ENCODE results near the gene TSN.

TSN gene

GRCh38 chr2:121705958-121706357, 49.5 kb upstream of the TSN start (continued):
- TF ChIP-seq SP3 (tag by site-specific recombination; IDR thresholded peaks at IDR 0.05), result no peak
- TF ChIP-seq ZBTB11 (tag by site-specific recombination; conservative IDR thresholded peaks at IDR 0.05; ENCODE audit: low read depth), result no peak

GRCh38 chr2:121707344-121707919, 48.0 kb upstream of the TSN start:
- Histone ChIP-seq H3K4me3 (ENCODE audit: low read depth, low read length) (no peak overlapping the region), H3K27ac (ENCODE audit: extremely low read depth, low read depth, low read length) (no peak overlapping the region), H3K9me3 (ENCODE audit: control insufficient read depth, insufficient read depth, low read depth, low read length) (no peaks in the 10 kb centered on the region), H3K36me3 (ENCODE audit: control insufficient read depth in 2 of 2, insufficient read depth in 1 of 2, low read length in 2 of 2) (no peaks in the 10 kb centered on the region), H3K4me1 (ENCODE audit: control insufficient read depth, insufficient read depth, low read length) (peaks cover 8% of the 10 kb centered on the region)
- CTCF ChIA-PET, result interaction anchor here (1.0 kb wide), 2 partner anchors 8 to 175 kb away, joined by 3 to 4 read pairs; no protein-coding TSS in a partner anchor
- POLR2A ChIA-PET, result interaction anchor here (0.7 kb wide), 1 partner anchor 57 kb away, joined by 3 read pairs; no protein-coding TSS in a partner anchor
- TF ChIP-seq ZNF426 (tag by site-specific recombination; IDR thresholded peaks at IDR 0.05) (no peak), ZNF26 (tag by site-specific recombination; IDR thresholded peaks at IDR 0.05) (no peak), ZNF37A (tag by site-specific recombination; IDR thresholded peaks at IDR 0.05) (no peak), ZNF639 (tag by site-specific recombination; IDR thresholded peaks at IDR 0.05) (peak; percentile 58), ZNF626 (tag by site-specific recombination; IDR thresholded peaks at IDR 0.05) (no peak), GFI1B (tag by site-specific recombination; IDR thresholded peaks at IDR 0.05) (peak; percentile 49; the same call in 1 of the 2 replicates), ZNF354C (tag by site-specific recombination; IDR thresholded peaks at IDR 0.05; ENCODE audit: borderline replicate concordance, low read depth) (no peak), ZNF843 (tag by site-specific recombination; IDR thresholded peaks at IDR 0.05) (peak; percentile 69; the same call in 1 of the 2 replicates), ZSCAN16 (tag by site-specific recombination; IDR thresholded peaks at IDR 0.05) (no peak), FEZF1 (tag by site-specific recombination; IDR thresholded peaks at IDR 0.05) (peak; percentile 73), ZNF311 (tag by site-specific recombination; IDR thresholded peaks at IDR 0.05; ENCODE audit: borderline replicate concordance) (no peak), SP7 (tag by site-specific recombination; IDR thresholded peaks at IDR 0.05) (peak; percentile 81), ZNF488 (tag by site-specific recombination; IDR thresholded peaks at IDR 0.05) (no peak), ZNF366 (tag by site-specific recombination; conservative IDR thresholded peaks at IDR 0.05) (peak; percentile 69), WT1 (tag by site-specific recombination; IDR thresholded peaks at IDR 0.05) (peak; percentile 69), ZNF248 (tag by site-specific recombination; IDR thresholded peaks at IDR 0.05) (no peak), ZNF404 (tag by site-specific recombination; IDR thresholded peaks at IDR 0.05) (no peak), ZNF18 (tag by site-specific recombination; IDR thresholded peaks at IDR 0.05) (peak; percentile 8; the same call in 1 of the 2 replicates), PRDM10 (tag by site-specific recombination; IDR thresholded peaks at IDR 0.05) (peak; percentile 25)

Measured in HEK293 (cell line).